Mammary epithelial cell (primary cell): ENCODE measurements around the gene FADS6.

Experiments used
- EZH2 ChIP-seq: IDR thresholded peaks from 2 replicates; pipeline ENCODE4 v1.6.1; 2012; ENCODE audit warnings: low read length, inconsistent platforms, borderline replicate concordance
- TF ChIP-seq, protein P1 (sequence below), 2 donors: IDR thresholded peaks in 1 of 2; conservative IDR thresholded peaks in 1 of 2; 2 replicates each; pipeline ENCODE4 v1.5.1; 2011 to 2012; ENCODE audit warnings: inconsistent platforms in 2 of 2, low read length in 2 of 2, mild to moderate bottlenecking in 2 of 2, control low read depth in 1 of 2, low read depth in 1 of 2; ENCODE audit not compliant: insufficient read depth in 1 of 2; ENCODE audit errors: extremely low read depth in 1 of 2

GRCh38 chr17:74941128-74941725 lies 47.8 kb upstream of the FADS6 start:
- TF ChIP-seq, protein P1, sequence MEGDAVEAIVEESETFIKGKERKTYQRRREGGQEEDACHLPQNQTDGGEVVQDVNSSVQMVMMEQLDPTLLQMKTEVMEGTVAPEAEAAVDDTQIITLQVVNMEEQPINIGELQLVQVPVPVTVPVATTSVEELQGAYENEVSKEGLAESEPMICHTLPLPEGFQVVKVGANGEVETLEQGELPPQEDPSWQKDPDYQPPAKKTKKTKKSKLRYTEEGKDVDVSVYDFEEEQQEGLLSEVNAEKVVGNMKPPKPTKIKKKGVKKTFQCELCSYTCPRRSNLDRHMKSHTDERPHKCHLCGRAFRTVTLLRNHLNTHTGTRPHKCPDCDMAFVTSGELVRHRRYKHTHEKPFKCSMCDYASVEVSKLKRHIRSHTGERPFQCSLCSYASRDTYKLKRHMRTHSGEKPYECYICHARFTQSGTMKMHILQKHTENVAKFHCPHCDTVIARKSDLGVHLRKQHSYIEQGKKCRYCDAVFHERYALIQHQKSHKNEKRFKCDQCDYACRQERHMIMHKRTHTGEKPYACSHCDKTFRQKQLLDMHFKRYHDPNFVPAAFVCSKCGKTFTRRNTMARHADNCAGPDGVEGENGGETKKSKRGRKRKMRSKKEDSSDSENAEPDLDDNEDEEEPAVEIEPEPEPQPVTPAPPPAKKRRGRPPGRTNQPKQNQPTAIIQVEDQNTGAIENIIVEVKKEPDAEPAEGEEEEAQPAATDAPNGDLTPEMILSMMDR (conservative IDR thresholded peaks at IDR 0.05 in 1 of 2, IDR thresholded peaks at IDR 0.05 in 1 of 2; ENCODE audit: extremely low read depth in 1 of 2, insufficient read depth in 1 of 2, low read depth in 1 of 2, low read length in 2 of 2) = no peak
- TF ChIP-seq EZH2 = no peak
